CD4-positive, alpha-beta T cell (primary cell): Measurements from ENCODE around the gene CTSK. TPM values are rescaled to one million over a fixed set of nuclear protein-coding genes. Genes with fewer than 3 reads are reported as not detected.

Experiments
- ATAC-seq: fragments of 200-7000 bp; cut with Tn5 transposase; one replicate; pipeline ENCODE4 v1.10.0; 2022; ENCODE audit warnings: mild to moderate bottlenecking; ENCODE audit not compliant: poor library complexity
- CTCF ChIA-PET: fragments of 350-600 bp; sonication (Branson Sonifier 250); formaldehyde crosslinking; loops from one replicate; lab custom pipeline; 2021; ENCODE audit warnings: antibody characterized with exemption, inconsistent platforms; lab: Charles Lee
- POLR2A ChIA-PET: fragments of 350-600 bp; sonication (Branson Sonifier 250); formaldehyde crosslinking; loops from one replicate; lab custom pipeline; 2021; ENCODE audit warnings: antibody characterized with exemption, inconsistent platforms; lab: Charles Lee
- DNase-seq, 14 experiments: peaks; one replicate each; pipeline ENCODE4 v3.0.0-alpha.2; 2013 to 2020; ENCODE audit warnings: mixed read lengths in 2 of 14
- H3K27ac ChIP-seq, 2 donors: one replicate each; pipeline versions ENCODE4 v1.5.1 to v1.7.0; 2013; ENCODE audit warnings: low read length in 2 of 2, low read depth in 1 of 2, mild to moderate bottlenecking in 1 of 2
- H3K27me3 ChIP-seq, 2 experiments: 1 replicate in 1 of 2; 2 replicates in 1 of 2; pipeline versions ENCODE4 v1.6.1 to v1.7.0; 2013; ENCODE audit warnings: low read length in 2 of 2, control low read depth in 1 of 2, mild to moderate bottlenecking in 1 of 2, moderate library complexity in 1 of 2; ENCODE audit not compliant: insufficient read depth in 2 of 2, control insufficient read depth in 1 of 2
- H3K36me3 ChIP-seq: one replicate; pipeline ENCODE4 v1.6.1; 2013; ENCODE audit warnings: low read length, control low read depth; ENCODE audit not compliant: insufficient read depth
- H3K4me1 ChIP-seq: one replicate; pipeline ENCODE4 v1.6.1; 2013; ENCODE audit warnings: low read length, control low read depth; ENCODE audit not compliant: insufficient read depth
- H3K4me3 ChIP-seq: one replicate; pipeline ENCODE4 v1.5.1; 2013; ENCODE audit warnings: mild to moderate bottlenecking, low read length, moderate library complexity
- H3K9me3 ChIP-seq, 2 experiments: 1 replicate in 1 of 2; 2 replicates in 1 of 2; pipeline versions ENCODE4 v1.6.1 to v1.7.0; 2013; ENCODE audit warnings: low read length in 2 of 2, mild to moderate bottlenecking in 2 of 2, control low read depth in 1 of 2, moderate library complexity in 1 of 2; ENCODE audit not compliant: control insufficient read depth in 1 of 2, insufficient read depth in 1 of 2
- H3K27ac Mint-ChIP-seq: one replicate; pipeline ENCODE4 v1.8.0; 2020; ENCODE audit warnings: mixed read lengths
- H3K27me3 Mint-ChIP-seq: one replicate; pipeline ENCODE4 v1.8.0; 2021; ENCODE audit warnings: mixed read lengths
- H3K36me3 Mint-ChIP-seq: one replicate; pipeline ENCODE4 v1.8.0; 2021; ENCODE audit warnings: low read depth, mixed read lengths
- H3K4me1 Mint-ChIP-seq: one replicate; pipeline ENCODE4 v1.8.0; 2021; ENCODE audit warnings: low read depth, mixed read lengths
- H3K4me3 Mint-ChIP-seq: one replicate; pipeline ENCODE4 v1.8.0; 2020; ENCODE audit warnings: mild to moderate bottlenecking, mixed read lengths
- H3K9me3 Mint-ChIP-seq: one replicate; pipeline ENCODE4 v1.8.0; 2020; ENCODE audit warnings: mixed read lengths
- intact Hi-C, 2 experiments: fragments of 100-400 bp; cut with DNase I in 1 of 2; cut with micrococcal nuclease in 1 of 2; formaldehyde crosslinking; loops; one replicate each; pipeline versions ENCODE4 v1.15.1 to v1.9.0; 2023 to 2025; cut with DNase I, micrococcal nuclease
- total RNA-seq, 174 experiments: library from RNA in 2 of 174; stranded (reverse) in 2 of 174; gene quantifications; one replicate each; pipeline ENCODE4 v1.2.3 and lab custom pipeline; 2021 to 2026
- TF ChIP-seq, protein P1 (sequence below): fragments of 200-600 bp; IDR thresholded peaks from one replicate; pipeline ENCODE4 v1.8.0; 2022; ENCODE audit warnings: antibody characterized with exemption, mild to moderate bottlenecking

The CTSK gene
- total RNA-seq, 2 experiments from 2014 or later, result 11.2 to 11.8 TPM

DNA sequence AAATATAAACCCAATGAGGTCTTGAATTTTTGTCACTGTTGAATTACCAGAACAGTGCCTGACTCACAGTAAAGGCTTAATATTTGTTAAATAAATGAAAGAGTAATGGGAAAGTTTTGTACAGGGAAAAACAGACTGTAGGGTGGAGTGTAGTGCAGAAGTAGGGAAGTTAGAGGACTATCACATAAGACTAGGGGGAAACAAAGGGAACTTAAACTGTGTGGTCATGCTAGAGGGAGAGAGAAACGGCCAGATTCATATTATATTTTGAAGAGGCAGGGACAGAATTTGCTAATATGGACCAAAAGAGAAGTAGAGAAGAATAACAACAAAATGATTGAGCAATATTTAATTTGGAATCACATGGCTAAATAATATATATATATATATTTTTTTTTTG lies 14.8 kb downstream of the CTSK start:
- H3K27ac ChIP-seq, result no peak overlapping the region
- no peaks in the 10 kb centered on the region for H3K4me1 ChIP-seq
- ATAC-seq (no peak), DNase-seq (no peak)
- TF ChIP-seq, protein P1, sequence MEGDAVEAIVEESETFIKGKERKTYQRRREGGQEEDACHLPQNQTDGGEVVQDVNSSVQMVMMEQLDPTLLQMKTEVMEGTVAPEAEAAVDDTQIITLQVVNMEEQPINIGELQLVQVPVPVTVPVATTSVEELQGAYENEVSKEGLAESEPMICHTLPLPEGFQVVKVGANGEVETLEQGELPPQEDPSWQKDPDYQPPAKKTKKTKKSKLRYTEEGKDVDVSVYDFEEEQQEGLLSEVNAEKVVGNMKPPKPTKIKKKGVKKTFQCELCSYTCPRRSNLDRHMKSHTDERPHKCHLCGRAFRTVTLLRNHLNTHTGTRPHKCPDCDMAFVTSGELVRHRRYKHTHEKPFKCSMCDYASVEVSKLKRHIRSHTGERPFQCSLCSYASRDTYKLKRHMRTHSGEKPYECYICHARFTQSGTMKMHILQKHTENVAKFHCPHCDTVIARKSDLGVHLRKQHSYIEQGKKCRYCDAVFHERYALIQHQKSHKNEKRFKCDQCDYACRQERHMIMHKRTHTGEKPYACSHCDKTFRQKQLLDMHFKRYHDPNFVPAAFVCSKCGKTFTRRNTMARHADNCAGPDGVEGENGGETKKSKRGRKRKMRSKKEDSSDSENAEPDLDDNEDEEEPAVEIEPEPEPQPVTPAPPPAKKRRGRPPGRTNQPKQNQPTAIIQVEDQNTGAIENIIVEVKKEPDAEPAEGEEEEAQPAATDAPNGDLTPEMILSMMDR, result no peak
- peaks cover 10% of the 10 kb centered on the region for H3K36me3 ChIP-seq
- H3K27me3 ChIP-seq, result no peaks in the 10 kb centered on the region
- Mint-ChIP-seq H3K36me3 (peaks cover 22% of the 10 kb centered on the region), H3K27me3 (no peaks in the 10 kb centered on the region), H3K4me1 (no peaks in the 10 kb centered on the region), H3K27ac (no peak overlapping the region), H3K9me3 (no peaks in the 10 kb centered on the region), H3K4me3 (no peak overlapping the region)
- POLR2A ChIA-PET, result no interaction called here
- CTCF ChIA-PET, result no interaction called here
- no peaks in the 10 kb centered on the region for H3K9me3 ChIP-seq
- intact Hi-C loops, result no loop called here
- no peak overlapping the region for H3K4me3 ChIP-seq

DNA sequence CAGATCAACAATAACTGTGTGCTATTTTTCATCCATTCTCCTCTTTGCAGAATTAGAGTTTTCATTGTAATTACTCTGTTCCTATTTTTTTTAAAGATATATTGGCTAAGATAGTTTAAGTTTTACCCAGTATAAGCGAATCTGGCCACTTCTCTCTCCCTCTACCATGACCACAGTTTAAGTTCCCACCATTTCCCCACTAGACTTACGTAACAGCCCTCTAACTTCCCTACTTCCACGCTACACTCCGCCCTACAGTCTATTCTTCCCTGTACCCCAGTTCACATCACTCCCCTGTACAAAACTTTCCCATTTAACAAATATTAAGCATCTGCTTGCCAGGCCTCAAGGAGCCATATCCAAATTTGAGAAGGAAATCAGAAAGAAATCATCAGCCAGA lies 16.5 kb downstream of the CTSK start:
- Mint-ChIP-seq H3K36me3 (peaks cover 10% of the 10 kb centered on the region), H3K4me1 (no peaks in the 10 kb centered on the region), H3K4me3 (no peak overlapping the region), H3K9me3 (no peaks in the 10 kb centered on the region), H3K27me3 (no peaks in the 10 kb centered on the region), H3K27ac (no peak overlapping the region)
- intact Hi-C loops, result no loop called here
- ChIA-PET CTCF (no interaction called here), POLR2A (no interaction called here)
- Histone ChIP-seq H3K27me3 (no peaks in the 10 kb centered on the region), H3K4me3 (no peak overlapping the region), H3K36me3 (peaks cover 3% of the 10 kb centered on the region), H3K9me3 (no peaks in the 10 kb centered on the region), H3K4me1 (no peaks in the 10 kb centered on the region), H3K27ac (no peak overlapping the region)
- no peak for ATAC-seq
- peak in 2 of 14 experiments; percentile 35 to 36 for DNase-seq
- TF ChIP-seq, protein P1, result no peak

DNA sequence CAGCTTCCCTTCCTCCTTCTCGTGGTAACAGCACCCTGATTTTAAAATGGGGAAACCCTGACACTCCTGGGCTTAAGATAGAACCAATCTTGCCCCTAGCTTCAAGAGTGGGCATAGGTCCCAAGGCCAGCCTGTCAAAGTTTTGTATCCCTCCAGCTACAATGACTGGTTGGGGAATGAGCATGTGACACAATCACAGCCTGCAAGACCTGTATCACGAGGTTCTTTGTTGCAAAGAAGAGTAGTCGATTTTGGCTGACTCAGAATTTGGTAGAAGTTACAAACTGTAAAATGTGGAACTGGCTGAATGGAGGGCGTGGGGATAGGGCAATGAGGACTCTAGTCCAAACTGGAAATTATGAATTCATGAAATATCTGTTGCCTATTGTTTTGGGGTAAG lies 18.7 kb downstream of the CTSK start:
- Histone ChIP-seq H3K4me1 (no peaks in the 10 kb centered on the region), H3K9me3 (no peaks in the 10 kb centered on the region), H3K27me3 (no peaks in the 10 kb centered on the region), H3K27ac (no peak overlapping the region), H3K4me3 (no peak overlapping the region), H3K36me3 (no peaks in the 10 kb centered on the region)
- Mint-ChIP-seq H3K4me1 (no peaks in the 10 kb centered on the region), H3K36me3 (no peaks in the 10 kb centered on the region), H3K27me3 (no peaks in the 10 kb centered on the region), H3K9me3 (no peaks in the 10 kb centered on the region), H3K27ac (no peak overlapping the region), H3K4me3 (no peak overlapping the region)
- POLR2A ChIA-PET, result no interaction called here
- TF ChIP-seq, protein P1, result no peak
- CTCF ChIA-PET, result no interaction called here
- intact Hi-C loops, result no loop called here
- ATAC-seq (no peak), DNase-seq (peak in 2 of 14 experiments; percentile 55 to 68)
